ENCODE results near the gene NTF3. TPM values are rescaled to one million over a fixed set of nuclear protein-coding genes. Genes with fewer than 3 reads are reported as not detected.

NTF3 gene
- total RNA-seq, 1 experiment from 2014 or later: not detected

DNA sequence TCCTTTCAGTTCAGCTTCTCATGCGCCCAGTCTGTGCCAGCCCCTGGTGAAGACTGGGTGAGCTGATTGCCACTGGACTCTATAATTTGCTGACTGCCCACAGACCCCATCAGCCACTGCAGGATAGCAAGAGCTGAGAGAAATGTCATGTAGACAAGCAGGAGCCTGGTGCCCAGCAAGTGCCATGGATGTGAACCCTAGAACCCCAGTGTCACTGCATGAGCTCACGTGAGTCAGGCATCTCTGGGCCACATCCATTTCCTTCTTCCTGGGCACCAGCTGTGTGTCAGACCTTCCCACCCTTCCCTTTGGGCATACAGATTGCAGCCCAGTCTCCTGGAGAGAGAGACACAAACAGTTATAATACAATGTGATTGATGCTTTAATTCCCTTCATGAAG, 73.8 kb downstream of the NTF3 start:
- ChIA-PET RAD21 (ENCODE audit: low non-redundant PET in 1 of 2, low total read pairs in 2 of 2, uncharacterized antibody in 2 of 2, unreplicated experiment in 2 of 2) (no interaction called here), POLR2A (no interaction called here), CTCF (no interaction called here)
- H3K4me1 ChIP-seq (ENCODE audit: control insufficient read depth in 1 of 2, insufficient read depth in 2 of 2, low read length in 2 of 2): no peaks in the 10 kb centered on the region
- no peaks in the 10 kb centered on the region for H3K36me3 ChIP-seq (ENCODE audit: control insufficient read depth in 1 of 2, insufficient read depth in 2 of 2, low read length in 2 of 2)
- no peaks in the 10 kb centered on the region for H3K9me2 ChIP-seq (ENCODE audit: insufficient read depth)
- DNase-seq (ENCODE audit: low read depth, low spot score): no peak
- peaks cover 26% of the 10 kb centered on the region; the same call in 1 of the 2 replicates for H3K27me3 ChIP-seq (ENCODE audit: insufficient read depth, low read length)
- H3K9me3 ChIP-seq (ENCODE audit: control insufficient read depth in 1 of 2, insufficient read depth in 1 of 2, low read depth in 1 of 2, low read length in 2 of 2): no peaks in the 10 kb centered on the region
- H2AFZ ChIP-seq (ENCODE audit: low read depth, low read length, poor library complexity, severe bottlenecking): no peak overlapping the region
- no peak overlapping the region for H3K27ac ChIP-seq (ENCODE audit: low read depth, low read length)
- no TSS peak for BruUV-seq (replicated peaks)
- no peak overlapping the region for H3K4me3 ChIP-seq (replicated peaks in 1 of 2; ENCODE audit: low read depth in 1 of 2, low read length in 2 of 2)
- TF ChIP-seq RAD21 (IDR thresholded peaks at IDR 0.05; ENCODE audit: low read depth) (no peak), EZH2 (IDR thresholded peaks at IDR 0.05) (no peak), ELF1 (IDR thresholded peaks at IDR 0.05; ENCODE audit: borderline replicate concordance, low read depth) (no peak), ZBTB33 (IDR thresholded peaks at IDR 0.05; ENCODE audit: extremely low read depth, insufficient replicate concordance, low read length) (no peak), POLR2AphosphoS5 (IDR thresholded peaks at IDR 0.05; ENCODE audit: low read depth, low read length) (no peak), CBX3 (IDR thresholded peaks at IDR 0.05; ENCODE audit: low read depth) (no peak), SRF (IDR thresholded peaks at IDR 0.05; ENCODE audit: low read depth) (no peak), REST (IDR thresholded peaks at IDR 0.05; ENCODE audit: low read depth) (no peak), JUND (IDR thresholded peaks at IDR 0.05) (no peak), TCF7L2 (IDR thresholded peaks at IDR 0.05; ENCODE audit: borderline replicate concordance, extremely low read depth, insufficient read depth, insufficient read length) (no peak), ATF3 (IDR thresholded peaks at IDR 0.05) (no peak), FOSL1 (IDR thresholded peaks at IDR 0.05; ENCODE audit: low read depth) (no peak), POLR2A (IDR thresholded peaks at IDR 0.05; ENCODE audit: borderline replicate concordance, extremely low read depth, insufficient read depth, insufficient read length) (no peak)
- TF ChIP-seq, protein P1, sequence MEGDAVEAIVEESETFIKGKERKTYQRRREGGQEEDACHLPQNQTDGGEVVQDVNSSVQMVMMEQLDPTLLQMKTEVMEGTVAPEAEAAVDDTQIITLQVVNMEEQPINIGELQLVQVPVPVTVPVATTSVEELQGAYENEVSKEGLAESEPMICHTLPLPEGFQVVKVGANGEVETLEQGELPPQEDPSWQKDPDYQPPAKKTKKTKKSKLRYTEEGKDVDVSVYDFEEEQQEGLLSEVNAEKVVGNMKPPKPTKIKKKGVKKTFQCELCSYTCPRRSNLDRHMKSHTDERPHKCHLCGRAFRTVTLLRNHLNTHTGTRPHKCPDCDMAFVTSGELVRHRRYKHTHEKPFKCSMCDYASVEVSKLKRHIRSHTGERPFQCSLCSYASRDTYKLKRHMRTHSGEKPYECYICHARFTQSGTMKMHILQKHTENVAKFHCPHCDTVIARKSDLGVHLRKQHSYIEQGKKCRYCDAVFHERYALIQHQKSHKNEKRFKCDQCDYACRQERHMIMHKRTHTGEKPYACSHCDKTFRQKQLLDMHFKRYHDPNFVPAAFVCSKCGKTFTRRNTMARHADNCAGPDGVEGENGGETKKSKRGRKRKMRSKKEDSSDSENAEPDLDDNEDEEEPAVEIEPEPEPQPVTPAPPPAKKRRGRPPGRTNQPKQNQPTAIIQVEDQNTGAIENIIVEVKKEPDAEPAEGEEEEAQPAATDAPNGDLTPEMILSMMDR (IDR thresholded peaks at IDR 0.05 in 2 of 3, conservative IDR thresholded peaks at IDR 0.05 in 1 of 3; ENCODE audit: borderline replicate concordance in 1 of 3, insufficient read depth in 1 of 3, low read depth in 2 of 3, low read length in 2 of 3): no peak
- H3K4me2 ChIP-seq (ENCODE audit: low read length): no peak overlapping the region
- intact Hi-C loops (cut with micrococcal nuclease): no loop called here
- ATAC-seq: no peak
- H3K79me2 ChIP-seq (ENCODE audit: insufficient read depth, low read length): no peaks in the 10 kb centered on the region
- no peak overlapping the region for H3K9ac ChIP-seq (ENCODE audit: low read length)
- H4K20me1 ChIP-seq (ENCODE audit: insufficient read depth): no peaks in the 10 kb centered on the region
